HepG2 (cell line): ENCODE results near the gene CNNM3. TPM values are rescaled to one million over a fixed set of nuclear protein-coding genes. Genes with fewer than 3 reads are reported as not detected.

Source experiments
- ATAC-seq: fragments of 200-7000 bp; cut with Tn5 transposase; 3 replicates; pipeline ENCODE4 v1.9.1; 2020; ENCODE audit warnings: mild to moderate bottlenecking, moderate library complexity
- BruUV-seq: library from RNA; stranded (reverse); fragments of 400-500 nt; replicated peaks from 2 replicates; lab custom pipeline; 2021; lab: Mats Ljungman, UMichigan
- CTCF ChIA-PET: fragments of 300-600 bp; formaldehyde crosslinking; extraction: SDS; loops from one replicate; lab custom pipeline; 2021; ENCODE audit warnings: low total read pairs, inconsistent platforms, low intra/inter-chr PET ratio; lab: Yijun Ruan, JAX
- POLR2A ChIA-PET: fragments of 350-600 bp; sonication (Branson Sonifier 250); formaldehyde crosslinking; loops from one replicate; lab custom pipeline; 2020; ENCODE audit warnings: antibody characterized with exemption, inconsistent platforms; lab: Yijun Ruan, JAX
- DNase-seq: peaks from one replicate; pipeline ENCODE4 v3.0.0-alpha.2; 2015; ENCODE audit warnings: low spot score
- FAIRE-seq: peaks from 3 replicates; lab custom pipeline; 2011; peaks lifted over from hg19 to GRCh38; lab: Jason Lieb, UNC
- H2AFZ ChIP-seq: one replicate; pipeline ENCODE4 v1.6.1; 2011; ENCODE audit warnings: low read length, inconsistent platforms
- H3K27ac ChIP-seq: fragments of 300-600 bp; 3 replicates; pipeline ENCODE4 v1.8.0; 2011; ENCODE audit warnings: mixed run types, mild to moderate bottlenecking, mixed read lengths, low read length, inconsistent platforms; ENCODE audit not compliant: insufficient read depth; ENCODE audit errors: extremely low read length
- H3K27me3 ChIP-seq, 2 experiments: fragments of 200-600 bp in 1 of 2; 2 replicates in 1 of 2; 3 replicates in 1 of 2; pipeline versions ENCODE4 v1.6.0 to v1.8.0; 2011; ENCODE audit warnings: low read length in 2 of 2, mild to moderate bottlenecking in 2 of 2, moderate library complexity in 2 of 2, inconsistent platforms in 1 of 2; ENCODE audit not compliant: insufficient read depth in 2 of 2, control insufficient read depth in 1 of 2
- H3K36me3 ChIP-seq, 2 experiments: fragments of 200-600 bp in 1 of 2; replicated peaks in 1 of 2; 2 replicates in 1 of 2; 3 replicates in 1 of 2; pipeline versions ENCODE4 v1.5.1 to v1.8.0; 2011; ENCODE audit warnings: low read length in 2 of 2, inconsistent platforms in 1 of 2; ENCODE audit not compliant: insufficient read depth in 2 of 2, control insufficient read depth in 1 of 2
- H3K4me1 ChIP-seq: 2 replicates; pipeline ENCODE4 v1.5.1; 2012; ENCODE audit warnings: low read length, inconsistent platforms; ENCODE audit not compliant: insufficient read depth
- H3K4me2 ChIP-seq: 2 replicates; pipeline ENCODE4 v1.6.0; 2011; ENCODE audit warnings: low read depth, low read length, inconsistent platforms
- H3K4me3 ChIP-seq, 3 experiments: fragments of 200-600 bp in 1 of 3; sonication (generic), shearing (Covaris generic) in 1 of 3; replicated peaks in 1 of 3; 2 replicates each; pipeline ENCODE4 v1.5.1; 2011 to 2016; ENCODE audit warnings: low read length in 3 of 3, inconsistent platforms in 2 of 3, low read depth in 2 of 3, mild to moderate bottlenecking in 2 of 3, control low read depth in 1 of 3, mixed read lengths in 1 of 3; ENCODE audit not compliant: insufficient read depth in 1 of 3
- H3K79me2 ChIP-seq: one replicate; pipeline ENCODE4 v1.6.1; 2011; ENCODE audit warnings: low read length, inconsistent platforms; ENCODE audit not compliant: insufficient read depth
- H3K9ac ChIP-seq: 2 replicates; pipeline ENCODE4 v1.6.0; 2011; ENCODE audit warnings: mild to moderate bottlenecking, low read depth, low read length, inconsistent platforms; ENCODE audit not compliant: insufficient read depth
- H3K9me3 ChIP-seq: 2 replicates; pipeline ENCODE4 v1.5.1; 2012; ENCODE audit warnings: mild to moderate bottlenecking, low read length
- H4K20me1 ChIP-seq: 2 replicates; pipeline ENCODE4 v1.6.0; 2011; ENCODE audit warnings: inconsistent platforms, mild to moderate bottlenecking, low read length, moderate library complexity; ENCODE audit not compliant: insufficient read depth
- DNMT3B ChIP-seq: conservative IDR thresholded peaks from 2 replicates; pipeline ENCODE4 v1.6.1; 2016; ENCODE audit warnings: missing biosample characterization, control low read depth
- ZBTB33 ChIP-seq: sonication (generic); formaldehyde crosslinking; IDR thresholded peaks from 2 replicates; pipeline ENCODE4 v1.4.0; 2020; ENCODE audit warnings: missing genetic modification reagents
- ZNF224 ChIP-seq: sonication (generic); formaldehyde crosslinking; IDR thresholded peaks from 2 replicates; pipeline ENCODE4 v1.5.0; 2020; ENCODE audit warnings: mild to moderate bottlenecking, missing genetic modification reagents
- ZNF687 ChIP-seq: sonication (generic); formaldehyde crosslinking; IDR thresholded peaks from 2 replicates; pipeline ENCODE4 v1.5.1; 2020; ENCODE audit warnings: mild to moderate bottlenecking, missing genetic modification reagents, moderate library complexity
- ZNF7 ChIP-seq: IDR thresholded peaks from 2 replicates; pipeline ENCODE4 v1.6.1; 2016; ENCODE audit warnings: missing biosample characterization, missing genetic modification reagents
- WGBS: methylation state at CpG from one replicate; pipeline ENCODE4 v1.1.6; 2017; ENCODE audit warnings: low lambda C conversion rate; 5-methylcytosine and 5-hydroxymethylcytosine counted together
- in situ Hi-C: cut with HindIII; loops from 2 replicates; pipeline ENCODE4 v1.10.0; 2017; ENCODE audit warnings: low pct_unique_long_range_greater_than_20kb; ENCODE audit not compliant: extremely low pct_ligation_motif_present
- intact Hi-C: fragments of 100-400 bp; cut with micrococcal nuclease; formaldehyde crosslinking; loops from one replicate; pipeline ENCODE4 v1.10.0; 2022; ENCODE audit not compliant: unreplicated experiment
- polyA plus RNA-seq, 8 experiments: library from polyadenylated mRNA; depleted of rRNA in 3 of 8; stranded (reverse) in 7 of 8; unstranded in 1 of 8; fragments of >200 nt; fragmentation: Illumina TruSeq in 4 of 8; extraction: Trizol in 4 of 8; gene quantifications; 2 replicates each; pipeline versions ENCODE4 v1.2.1 to v1.2.3, GENCODE V29; 2011 to 2016; ENCODE audit warnings: low read depth in 4 of 8, missing spikeins in 1 of 8, mixed read lengths in 1 of 8; ENCODE audit not compliant: insufficient read depth in 1 of 8
- total RNA-seq, 5 experiments: library from RNA; depleted of rRNA; stranded (reverse); fragments of >200 nt; fragmentation: Illumina TruSeq; extraction: Trizol; gene quantifications; 2 replicates each; pipeline ENCODE4 v1.2.3, GENCODE V29; 2016; ENCODE audit warnings: low read depth in 1 of 5

Gene CNNM3
- total and polyA plus RNA-seq, 2 of the 13 experiments (the other 11 are each of a cell fraction or from before 2014, with no cell fraction given), result 21.2 to 27.9 TPM

GRCh38 chr2:96806468-96807126, 9.5 kb upstream of the CNNM3 start (continued):
- peak; percentile 72 for TF ChIP-seq ZBTB33 (CRISPR knock-in tag)

GRCh38 chr2:96807127-96807471, 9.0 kb upstream of the CNNM3 start:
- Histone ChIP-seq H3K4me3 (no peak overlapping the region), H3K36me3 (peaks cover 0 to 3% of the 10 kb centered on the region in 2 experiments; a peak in 1 of 5 replicates), H3K27ac (peak overlapping the region; percentile 43), H3K9me3 (no peaks in the 10 kb centered on the region), H4K20me1 (no peaks in the 10 kb centered on the region), H2AFZ (no peak overlapping the region), H3K4me2 (no peak overlapping the region)
- CTCF ChIA-PET, result no interaction called here
- intact Hi-C loops (no loop called here), in situ Hi-C loops (no loop called here)
- FAIRE-seq (no peak), ATAC-seq (no peak), DNase-seq (no peak)
- no TSS peak for BruUV-seq
- 97% methylated on average over 10 of the region's 10 CpGs for WGBS
- TF ChIP-seq ZNF224, result no peak
- TF ChIP-seq DNMT3B, result no peak
- peak; percentile 63 for TF ChIP-seq ZNF7
- peak; percentile 35; the same call in 1 of the 2 replicates for TF ChIP-seq ZNF687
- TF ChIP-seq, all 625 proteins: peak for 2
- no peaks in the 10 kb centered on the region for H3K27me3 ChIP-seq
- no peak overlapping the region for H3K9ac ChIP-seq
- POLR2A ChIA-PET, result interaction anchor here (3.1 kb wide), 1 partner anchor 9 kb away, joined by 22 read pairs; the partner anchor contains the start of gene CNNM3
- peaks cover 64% of the 10 kb centered on the region for H3K4me1 ChIP-seq
- H3K79me2 ChIP-seq, result no peaks in the 10 kb centered on the region
